Lung (tissue), 12 donors: Measurements from ENCODE around the gene LMX1B. TPM values are rescaled to one million over a fixed set of nuclear protein-coding genes. Genes with fewer than 3 reads are reported as not detected.
A peak's percentile ranks its signal among the peaks of the same experiment; 100 is the strongest.
"Not testable (repeated sequence)": the region's sequence is repeated elsewhere in the genome, so short reads cannot be mapped to it uniquely, and the experiment has no call there.

Experiments used
- ATAC-seq: fragments of 200-7000 bp; cut with Tn5 transposase; one replicate; pipeline ENCODE4 v1.9.1; 2020; ENCODE audit warnings: moderate number of reproducible peaks; ENCODE audit not compliant: insufficient read depth, low FRiP score
- DNase-seq, 3 donors: peaks; one replicate each; pipeline ENCODE4 v3.0.0-alpha.2; 2013 to 2017
- H3K27ac ChIP-seq, 2 donors: one replicate each; pipeline ENCODE4 v1.5.1; 2013; ENCODE audit warnings: mild to moderate bottlenecking in 2 of 2, moderate library complexity in 2 of 2, control low read depth in 1 of 2, inconsistent platforms in 1 of 2, low read depth in 1 of 2, low read length in 1 of 2
- H3K27me3 ChIP-seq, 3 donors: one replicate each; pipeline ENCODE4 v1.5.1; 2013; ENCODE audit warnings: low read length in 2 of 3; ENCODE audit not compliant: control insufficient read depth in 3 of 3, insufficient read depth in 3 of 3
- H3K36me3 ChIP-seq, 4 donors: one replicate each; pipeline ENCODE4 v1.5.1; 2013; ENCODE audit warnings: low read length in 4 of 4, mild to moderate bottlenecking in 1 of 4, moderate library complexity in 1 of 4; ENCODE audit not compliant: control insufficient read depth in 4 of 4, insufficient read depth in 4 of 4
- H3K4me1 ChIP-seq, 5 donors: one replicate each; pipeline ENCODE4 v1.5.1; 2013; ENCODE audit warnings: low read length in 5 of 5, mild to moderate bottlenecking in 2 of 5, moderate library complexity in 1 of 5; ENCODE audit not compliant: control insufficient read depth in 5 of 5, insufficient read depth in 5 of 5
- H3K4me3 ChIP-seq: one replicate; pipeline ENCODE4 v1.5.1; 2013; ENCODE audit warnings: mild to moderate bottlenecking, control low read depth, moderate library complexity
- H3K9ac ChIP-seq, 2 donors: one replicate each; pipeline ENCODE4 v1.5.1; 2013; ENCODE audit warnings: low read length in 2 of 2, control low read depth in 1 of 2; ENCODE audit not compliant: insufficient read depth in 1 of 2
- H3K9me3 ChIP-seq, 4 donors: one replicate each; pipeline ENCODE4 v1.5.1; 2013; ENCODE audit warnings: low read length in 3 of 4, mild to moderate bottlenecking in 1 of 4, moderate library complexity in 1 of 4; ENCODE audit not compliant: control insufficient read depth in 4 of 4, insufficient read depth in 3 of 4
- WGBS, 2 donors: extraction: QIAGEN DNeasy Blood & Tissue Kit; methylation state at CpG; one replicate each; pipeline ENCODE4 v1.1.7; 2013; 5-methylcytosine and 5-hydroxymethylcytosine counted together
- polyA plus RNA-seq, 2 donors: library from polyadenylated mRNA; stranded (reverse); fragments of 200-250 nt; gene quantifications; one replicate each; pipeline ENCODE4 v1.2.1, GENCODE V29; 2013
- total RNA-seq, 2 donors: library from RNA; depleted of rRNA in 1 of 2; stranded (reverse); fragments of >200 nt in 1 of 2; gene quantifications; one replicate each; pipeline ENCODE4 v1.2.1, GENCODE V29; 2014 to 2021
- TF ChIP-seq, protein P1 (sequence below): IDR thresholded peaks from 2 replicates; pipeline ENCODE4 v1.5.1; 2012; ENCODE audit warnings: mild to moderate bottlenecking; ENCODE audit errors: control extremely low read depth, extremely low read depth
- donor health status: control.
- donor health status: control.
- donor health status: Bipolar disorder and iron deficiency.
- donor health status: healthy.
- donor health status: DM: yes; HTN: yes; CAD: no.

Gene LMX1B
- total and polyA plus RNA-seq, 4 donors = under 0.01 to 0.77 (median 0.10) TPM

DNA sequence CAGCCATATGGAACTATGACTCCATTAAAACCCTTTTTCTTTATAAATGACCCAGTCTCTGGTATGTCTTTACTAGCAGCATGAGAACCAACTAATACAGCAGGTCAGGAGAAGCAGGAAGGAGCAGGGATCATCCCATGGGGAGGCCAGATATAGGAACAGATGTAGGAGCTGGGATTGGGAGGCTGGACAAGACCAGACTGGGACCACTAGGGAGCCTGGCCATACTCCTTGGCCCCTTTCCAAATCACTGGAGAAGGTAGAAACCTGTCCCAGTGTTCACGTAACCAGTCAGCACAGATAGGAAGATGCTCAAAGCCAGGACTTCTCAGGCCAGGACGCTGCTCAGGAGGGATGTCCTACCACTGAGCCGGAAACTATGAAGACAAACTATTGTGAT is 95.5 kb downstream of the LMX1B start:
- H3K9me3 ChIP-seq = peaks cover 0 to 4% (median 0%) of the 10 kb centered on the region in 4 donors
- H3K9ac ChIP-seq = no peak overlapping the region
- H3K4me3 ChIP-seq = no peak overlapping the region
- TF ChIP-seq, protein P1, sequence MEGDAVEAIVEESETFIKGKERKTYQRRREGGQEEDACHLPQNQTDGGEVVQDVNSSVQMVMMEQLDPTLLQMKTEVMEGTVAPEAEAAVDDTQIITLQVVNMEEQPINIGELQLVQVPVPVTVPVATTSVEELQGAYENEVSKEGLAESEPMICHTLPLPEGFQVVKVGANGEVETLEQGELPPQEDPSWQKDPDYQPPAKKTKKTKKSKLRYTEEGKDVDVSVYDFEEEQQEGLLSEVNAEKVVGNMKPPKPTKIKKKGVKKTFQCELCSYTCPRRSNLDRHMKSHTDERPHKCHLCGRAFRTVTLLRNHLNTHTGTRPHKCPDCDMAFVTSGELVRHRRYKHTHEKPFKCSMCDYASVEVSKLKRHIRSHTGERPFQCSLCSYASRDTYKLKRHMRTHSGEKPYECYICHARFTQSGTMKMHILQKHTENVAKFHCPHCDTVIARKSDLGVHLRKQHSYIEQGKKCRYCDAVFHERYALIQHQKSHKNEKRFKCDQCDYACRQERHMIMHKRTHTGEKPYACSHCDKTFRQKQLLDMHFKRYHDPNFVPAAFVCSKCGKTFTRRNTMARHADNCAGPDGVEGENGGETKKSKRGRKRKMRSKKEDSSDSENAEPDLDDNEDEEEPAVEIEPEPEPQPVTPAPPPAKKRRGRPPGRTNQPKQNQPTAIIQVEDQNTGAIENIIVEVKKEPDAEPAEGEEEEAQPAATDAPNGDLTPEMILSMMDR = no peak
- peaks cover 0 to 28% (median 8%) of the 10 kb centered on the region in 3 donors for H3K27me3 ChIP-seq
- H3K36me3 ChIP-seq = no peaks in the 10 kb centered on the region
- peaks cover 0 to 7% (median 0%) of the 10 kb centered on the region in 5 donors for H3K4me1 ChIP-seq
- no peak overlapping the region for H3K27ac ChIP-seq
- no peak for ATAC-seq
- WGBS, 2 donors = 90 to 91% methylated on average over 3 of the region's 3 CpGs
- no peak for DNase-seq

DNA sequence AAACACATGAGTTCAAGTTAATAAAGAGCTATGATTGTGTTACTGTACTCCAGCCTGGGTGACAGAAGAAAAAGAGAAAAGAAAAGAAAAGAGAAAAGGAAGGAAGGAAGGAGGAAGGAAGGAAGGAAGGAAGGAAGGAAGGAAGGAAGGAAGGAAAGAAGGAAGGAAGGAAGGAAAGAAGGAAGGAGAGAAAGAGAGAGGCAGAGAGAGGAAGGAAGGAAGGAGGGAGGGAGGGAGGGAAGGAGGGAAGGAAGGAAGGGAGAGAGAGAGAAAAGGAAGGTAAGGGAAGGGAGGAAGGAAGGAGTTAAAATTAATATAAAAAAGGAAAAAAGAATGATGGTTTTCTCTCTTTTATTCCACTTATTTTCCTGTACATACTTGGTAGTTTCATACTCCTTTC is 101.7 kb downstream of the LMX1B start:
- H3K36me3 ChIP-seq = no peaks in the 10 kb centered on the region
- peaks cover 0 to 7% (median 2%) of the 10 kb centered on the region in 3 donors for H3K27me3 ChIP-seq
- H3K4me3 ChIP-seq = no peak overlapping the region
- H3K4me1 ChIP-seq = peaks cover 0 to 9% (median 4%) of the 10 kb centered on the region in 5 donors
- TF ChIP-seq, protein P1 = no peak
- ATAC-seq (no peak), DNase-seq (no peak)
- no peak overlapping the region for H3K27ac ChIP-seq
- no peak overlapping the region for H3K9ac ChIP-seq
- no peaks in the 10 kb centered on the region for H3K9me3 ChIP-seq

DNA sequence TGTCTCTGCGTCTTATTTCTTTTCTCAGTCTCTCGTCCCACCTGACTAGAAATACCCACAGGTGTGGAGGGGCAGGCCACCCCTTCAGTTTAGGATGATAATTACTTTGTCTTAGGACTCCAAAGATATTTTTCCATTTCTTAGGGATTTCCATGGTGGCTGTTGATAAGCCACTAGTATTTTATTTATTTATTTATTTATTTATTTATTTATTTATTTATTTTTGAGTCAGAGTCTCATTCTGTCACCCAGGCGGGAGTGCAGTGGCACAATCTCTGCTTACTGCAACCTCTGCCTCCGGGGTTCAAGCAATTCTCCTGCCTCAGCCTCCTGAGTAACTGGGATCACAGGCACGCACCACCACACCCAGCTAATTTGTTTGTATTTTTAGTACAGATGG is 103.7 kb downstream of the LMX1B start:
- not testable (repeated sequence) for DNase-seq, H3K27ac ChIP-seq, H3K9ac ChIP-seq, H3K9me3 ChIP-seq, ATAC-seq, H3K36me3 ChIP-seq, H3K27me3 ChIP-seq, H3K4me3 ChIP-seq
- WGBS, 2 donors = 92 to 93% methylated on average over 5 of the region's 5 CpGs
- H3K4me1 ChIP-seq = peaks cover 0 to 16% (median 8%) of the 10 kb centered on the region in 5 donors

DNA sequence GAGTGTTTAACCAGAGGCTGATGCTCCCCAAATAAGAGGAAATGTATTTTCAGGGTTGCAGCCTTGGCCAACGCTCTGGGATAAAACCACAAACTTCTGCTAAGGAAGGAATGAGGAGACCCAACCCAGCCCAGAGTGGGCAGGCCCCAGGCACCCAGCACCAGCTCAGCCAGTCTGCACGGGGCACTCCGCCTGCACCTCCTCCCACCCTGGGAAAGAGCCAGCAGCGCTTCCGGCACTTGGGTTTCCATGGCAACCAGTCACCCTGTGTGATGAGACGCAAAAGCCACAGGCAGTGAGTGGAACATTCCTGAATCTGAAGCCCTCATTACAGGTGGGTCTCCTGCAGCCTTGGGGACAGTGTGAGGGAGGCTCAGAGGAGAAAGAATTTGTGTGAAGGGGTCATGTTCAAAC is 105.9 kb downstream of the LMX1B start:
- peaks cover 0 to 16% (median 12%) of the 10 kb centered on the region in 5 donors for H3K4me1 ChIP-seq
- no peaks in the 10 kb centered on the region for H3K36me3 ChIP-seq
- TF ChIP-seq, protein P1 = no peak
- peak overlapping the region in 1 of 2 donors; percentile 17 for H3K9ac ChIP-seq
- H3K4me3 ChIP-seq = no peak overlapping the region
- DNase-seq = peak; percentile 88 to 92 (median 91)
- no peak for ATAC-seq
- H3K27me3 ChIP-seq = peaks cover 0 to 19% (median 8%) of the 10 kb centered on the region in 3 donors
- peak overlapping the region in 1 of 2 donors; percentile 26 for H3K27ac ChIP-seq
- WGBS, 2 donors = 6 to 11% methylated on average over 6 of the region's 6 CpGs
- H3K9me3 ChIP-seq = no peaks in the 10 kb centered on the region
